Breast epithelium (tissue), 4 donors: Measurements from ENCODE around the gene ANTXR2. TPM values are rescaled to one million over a fixed set of nuclear protein-coding genes. Genes with fewer than 3 reads are reported as not detected.

Experiments
- DNase-seq, 2 donors: peaks; one replicate each; pipeline ENCODE4 v3.0.0-alpha.2; 2019; ENCODE audit warnings: low spot score in 2 of 2
- H3K27ac ChIP-seq, 2 donors: fragments of 200-600 bp; sonication (generic) in 1 of 2; one replicate each; pipeline ENCODE4 v1.5.1; 2016 to 2019; ENCODE audit warnings: mild to moderate bottlenecking in 1 of 2
- H3K27me3 ChIP-seq, 2 donors: fragments of 200-600 bp; sonication (generic) in 1 of 2; one replicate each; pipeline versions ENCODE4 v1.5.1 to v1.6.0; 2017 to 2019; ENCODE audit warnings: control low read depth in 1 of 2, mild to moderate bottlenecking in 1 of 2
- H3K36me3 ChIP-seq: fragments of 200-600 bp; one replicate; pipeline ENCODE4 v1.5.1; 2019
- H3K4me1 ChIP-seq, 2 donors: fragments of 200-600 bp; sonication (generic); one replicate each; pipeline ENCODE4 v1.5.1; 2016 to 2019; ENCODE audit warnings: control low read depth in 1 of 2
- H3K4me3 ChIP-seq, 3 donors: fragments of 200-600 bp; sonication (generic); 1 replicate in 2 of 3; 2 replicates in 1 of 3; pipeline ENCODE4 v1.5.1; 2016 to 2019; ENCODE audit warnings: mild to moderate bottlenecking in 3 of 3, moderate library complexity in 2 of 3
- H3K9me3 ChIP-seq, 2 donors: fragments of 200-600 bp; sonication (generic) in 1 of 2; one replicate each; pipeline ENCODE4 v1.5.1; 2016 to 2019; ENCODE audit warnings: control low read depth in 1 of 2
- POLR2A ChIP-seq: fragments of 450-650 bp; IDR thresholded peaks from one replicate; pipeline ENCODE4 v1.6.1; 2016; ENCODE audit warnings: antibody characterized with exemption, mild to moderate bottlenecking, moderate library complexity
- POLR2AphosphoS5 ChIP-seq, 3 donors: sonication (generic); formaldehyde crosslinking; IDR thresholded peaks; one replicate each; pipeline ENCODE4 v1.6.1; 2017; ENCODE audit warnings: antibody characterized with exemption in 3 of 3
- intact Hi-C: fragments of 100-400 bp; cut with DNase I; formaldehyde crosslinking; loops from one replicate; pipeline ENCODE4 v1.15.1; 2023; ENCODE audit warnings: low total_unique reads
- total RNA-seq, 3 donors: library from RNA; depleted of rRNA; stranded (reverse); fragments of >200 nt; gene quantifications; one replicate each; pipeline ENCODE4 v1.1.0, GENCODE V29; 2016
- TF ChIP-seq, protein P1 (sequence below), 3 donors: fragments of 450-650 bp; IDR thresholded peaks; one replicate each; pipeline ENCODE4 v1.5.1; 2016 to 2017; ENCODE audit warnings: antibody characterized with exemption in 3 of 3, mild to moderate bottlenecking in 3 of 3, moderate library complexity in 3 of 3

Gene ANTXR2
- total RNA-seq, 3 donors from 2014 or later: 55.1 to 229 (median 77.4) TPM

DNA sequence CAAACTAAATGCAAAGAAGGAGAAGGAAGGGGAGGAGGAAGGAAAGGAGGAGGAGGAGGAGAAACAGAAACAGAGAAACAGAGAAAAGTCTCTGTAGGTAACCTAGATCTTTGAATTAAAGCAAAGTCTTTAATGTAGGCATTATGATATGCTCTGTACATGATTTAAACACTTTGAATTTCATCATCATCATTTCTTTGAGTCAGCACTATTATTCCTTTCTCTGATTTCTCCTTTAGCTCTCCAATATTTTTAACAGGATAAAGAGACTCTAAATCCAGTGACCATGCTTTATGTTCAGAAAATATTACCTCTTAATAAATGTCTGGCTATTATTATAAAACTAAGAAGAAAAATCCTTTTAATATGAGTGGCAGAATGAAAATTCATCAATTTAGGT is 124.3 kb downstream of the ANTXR2 start:
- no peak for TF ChIP-seq POLR2AphosphoS5 (IDR thresholded peaks at IDR 0.05)
- TF ChIP-seq, protein P1, sequence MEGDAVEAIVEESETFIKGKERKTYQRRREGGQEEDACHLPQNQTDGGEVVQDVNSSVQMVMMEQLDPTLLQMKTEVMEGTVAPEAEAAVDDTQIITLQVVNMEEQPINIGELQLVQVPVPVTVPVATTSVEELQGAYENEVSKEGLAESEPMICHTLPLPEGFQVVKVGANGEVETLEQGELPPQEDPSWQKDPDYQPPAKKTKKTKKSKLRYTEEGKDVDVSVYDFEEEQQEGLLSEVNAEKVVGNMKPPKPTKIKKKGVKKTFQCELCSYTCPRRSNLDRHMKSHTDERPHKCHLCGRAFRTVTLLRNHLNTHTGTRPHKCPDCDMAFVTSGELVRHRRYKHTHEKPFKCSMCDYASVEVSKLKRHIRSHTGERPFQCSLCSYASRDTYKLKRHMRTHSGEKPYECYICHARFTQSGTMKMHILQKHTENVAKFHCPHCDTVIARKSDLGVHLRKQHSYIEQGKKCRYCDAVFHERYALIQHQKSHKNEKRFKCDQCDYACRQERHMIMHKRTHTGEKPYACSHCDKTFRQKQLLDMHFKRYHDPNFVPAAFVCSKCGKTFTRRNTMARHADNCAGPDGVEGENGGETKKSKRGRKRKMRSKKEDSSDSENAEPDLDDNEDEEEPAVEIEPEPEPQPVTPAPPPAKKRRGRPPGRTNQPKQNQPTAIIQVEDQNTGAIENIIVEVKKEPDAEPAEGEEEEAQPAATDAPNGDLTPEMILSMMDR (IDR thresholded peaks at IDR 0.05): no peak
- no peak for TF ChIP-seq POLR2A
- intact Hi-C loops: no loop called here
- no peak overlapping the region for H3K27ac ChIP-seq

DNA sequence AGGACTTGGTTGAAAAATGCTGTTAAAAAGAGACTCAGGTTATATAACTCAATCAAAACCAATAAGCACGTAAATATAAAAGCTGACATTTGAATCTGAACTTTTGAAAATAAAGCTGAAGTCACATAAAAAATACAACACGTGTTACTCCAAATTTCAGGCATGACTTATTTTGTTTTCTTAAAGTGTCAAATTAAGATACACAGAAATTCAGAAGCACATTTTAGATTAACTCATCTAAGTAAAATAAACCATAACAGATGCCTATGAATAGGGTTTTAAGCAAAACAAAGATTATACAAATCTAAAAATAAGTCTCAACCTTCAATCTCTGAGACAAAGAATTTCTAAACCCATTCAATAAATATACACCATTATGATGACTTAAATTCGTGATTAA is 124.8 kb downstream of the ANTXR2 start:
- no peak for DNase-seq
- Histone ChIP-seq H3K9me3 (no peaks in the 10 kb centered on the region), H3K27ac (no peak overlapping the region), H3K4me3 (no peak overlapping the region), H3K36me3 (no peaks in the 10 kb centered on the region), H3K27me3 (no peaks in the 10 kb centered on the region), H3K4me1 (no peaks in the 10 kb centered on the region)
- TF ChIP-seq, protein P1 (IDR thresholded peaks at IDR 0.05): no peak
- no peak for TF ChIP-seq POLR2A
- no peak for TF ChIP-seq POLR2AphosphoS5 (IDR thresholded peaks at IDR 0.05)
- intact Hi-C loops: no loop called here

More for the DNA sequence above, 124.3 kb downstream of the ANTXR2 start:
- Histone ChIP-seq H3K27me3 (no peaks in the 10 kb centered on the region), H3K4me1 (no peaks in the 10 kb centered on the region), H3K9me3 (no peaks in the 10 kb centered on the region), H3K4me3 (no peak overlapping the region), H3K36me3 (no peaks in the 10 kb centered on the region)
- no peak for DNase-seq

DNA sequence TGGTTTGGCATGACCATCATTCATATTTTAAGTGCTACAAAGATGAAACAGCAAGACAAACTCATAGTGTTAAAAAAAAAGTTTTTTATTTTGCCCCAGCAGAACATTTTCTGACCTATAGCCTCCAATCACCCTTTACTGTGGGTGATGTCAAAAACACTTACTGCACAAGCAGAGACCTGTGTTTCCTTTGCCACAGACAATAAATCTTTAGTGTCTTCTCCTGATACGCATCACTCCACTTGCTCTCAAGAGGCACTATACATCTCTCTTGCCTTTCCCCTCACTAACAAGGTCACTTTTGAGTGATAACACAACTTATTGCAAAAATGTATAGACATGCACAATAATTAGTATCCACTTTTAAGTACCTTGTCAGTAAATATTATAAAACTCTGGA is 125.6 kb downstream of the ANTXR2 start:
- Histone ChIP-seq H3K27me3 (no peaks in the 10 kb centered on the region), H3K4me3 (no peak overlapping the region), H3K9me3 (no peaks in the 10 kb centered on the region), H3K4me1 (no peaks in the 10 kb centered on the region), H3K36me3 (no peaks in the 10 kb centered on the region), H3K27ac (no peak overlapping the region)
- TF ChIP-seq POLR2A (no peak), POLR2AphosphoS5 (IDR thresholded peaks at IDR 0.05) (no peak)
- TF ChIP-seq, protein P1 (IDR thresholded peaks at IDR 0.05): no peak
- no peak for DNase-seq
- intact Hi-C loops: no loop called here

DNA sequence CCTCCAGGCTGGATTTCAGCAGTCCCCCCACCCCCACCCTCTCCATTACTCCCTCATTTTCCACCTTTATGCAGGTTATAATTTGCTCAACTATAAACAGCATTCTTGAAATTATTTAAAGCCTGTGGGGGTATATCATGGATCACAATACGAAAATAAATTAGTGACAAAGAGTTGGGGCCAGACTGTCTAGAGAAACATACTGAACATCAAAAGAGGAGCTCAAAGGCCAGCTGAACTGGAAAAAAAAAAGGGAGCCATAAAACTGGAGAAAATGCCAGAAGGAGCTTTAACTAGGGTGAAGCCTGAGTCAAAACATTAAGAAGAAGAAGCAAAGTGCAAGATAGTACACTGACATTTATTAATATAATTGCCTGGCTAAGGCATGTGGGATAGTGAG is 137.8 kb downstream of the ANTXR2 start:
- TF ChIP-seq POLR2AphosphoS5 (IDR thresholded peaks at IDR 0.05): no peak
- TF ChIP-seq, protein P1 (IDR thresholded peaks at IDR 0.05): no peak
- no peak for TF ChIP-seq POLR2A
- no peaks in the 10 kb centered on the region for H3K4me1 ChIP-seq
- H3K4me3 ChIP-seq: no peak overlapping the region
- H3K27ac ChIP-seq: no peak overlapping the region
- no peaks in the 10 kb centered on the region for H3K9me3 ChIP-seq
- no peaks in the 10 kb centered on the region for H3K27me3 ChIP-seq
- DNase-seq: no peak
- no peaks in the 10 kb centered on the region for H3K36me3 ChIP-seq
- intact Hi-C loops: no loop called here

DNA sequence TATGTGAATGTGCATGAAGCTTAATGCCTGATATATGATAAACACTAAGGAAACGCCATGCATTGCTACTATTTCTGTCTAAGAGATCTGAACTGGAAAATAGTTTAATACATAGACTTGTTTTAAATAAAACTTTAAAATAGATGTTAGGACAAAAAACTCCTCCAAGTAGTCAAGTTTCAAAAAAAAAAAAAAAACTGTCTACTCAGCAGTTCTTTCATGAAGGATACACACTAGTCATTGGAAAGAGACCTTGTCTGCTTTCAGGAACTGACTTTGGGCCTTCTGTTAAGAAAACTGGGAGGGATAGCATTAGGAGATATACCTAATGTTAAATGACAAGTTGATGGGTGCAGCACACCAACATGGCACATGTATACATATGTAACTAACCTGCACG is 138.4 kb downstream of the ANTXR2 start:
- Histone ChIP-seq H3K4me1 (no peaks in the 10 kb centered on the region), H3K36me3 (no peaks in the 10 kb centered on the region), H3K27me3 (no peaks in the 10 kb centered on the region), H3K4me3 (no peak overlapping the region), H3K27ac (no peak overlapping the region), H3K9me3 (no peaks in the 10 kb centered on the region)
- DNase-seq: no peak
- intact Hi-C loops: no loop called here
- TF ChIP-seq POLR2A (no peak), POLR2AphosphoS5 (IDR thresholded peaks at IDR 0.05) (no peak)
- TF ChIP-seq, protein P1 (IDR thresholded peaks at IDR 0.05): no peak
